Stimulated activated naive B cell treated with anti-CD40 and anti-IgM and Interleukin-4, amounts not matched to agents 10 μg/mL and 1 μg/mL and 100 μg/mL, for 72 hours (primary cell): ENCODE data around the gene RGS2.

Experiments used
- ATAC-seq, 2 donors: fragments of 150-1000 bp; cut with Tn5 transposase; replicated peaks; 2 replicates each; pipeline ENCODE4 v1.10.0; 2021; ENCODE audit warnings: moderate library complexity in 1 of 2
- DNase-seq: peaks from one replicate; pipeline ENCODE4 v3.0.0; 2021
- H3K27ac Mint-ChIP-seq: one replicate; pipeline ENCODE4 v1.8.0; 2022; ENCODE audit warnings: mild to moderate bottlenecking, mixed read lengths
- H3K27me3 Mint-ChIP-seq, 2 donors: one replicate each; pipeline ENCODE4 v1.8.0; 2022; ENCODE audit warnings: mixed read lengths in 2 of 2
- H3K36me3 Mint-ChIP-seq, 2 donors: one replicate each; pipeline ENCODE4 v1.8.0; 2022; ENCODE audit warnings: mixed read lengths in 2 of 2, mild to moderate bottlenecking in 1 of 2
- H3K4me1 Mint-ChIP-seq, 2 donors: one replicate each; pipeline ENCODE4 v1.8.0; 2022; ENCODE audit warnings: mixed read lengths in 2 of 2, mild to moderate bottlenecking in 1 of 2
- H3K4me3 Mint-ChIP-seq, 2 donors: one replicate each; pipeline ENCODE4 v1.8.0; 2022; ENCODE audit warnings: mild to moderate bottlenecking in 2 of 2, mixed read lengths in 2 of 2, moderate library complexity in 1 of 2
- H3K9me3 Mint-ChIP-seq, 2 donors: one replicate each; pipeline ENCODE4 v1.8.0; 2022; ENCODE audit warnings: mixed read lengths in 2 of 2, mild to moderate bottlenecking in 1 of 2

Gene RGS2

GRCh38 chr1:192830595-192831246 lies 21.9 kb downstream of the RGS2 start:
- no peaks in the 10 kb centered on the region for H3K36me3 Mint-ChIP-seq
- H3K4me3 Mint-ChIP-seq = no peak overlapping the region
- no peaks in the 10 kb centered on the region for H3K9me3 Mint-ChIP-seq
- no peak for ATAC-seq
- H3K4me1 Mint-ChIP-seq = peaks cover 0 to 3% of the 10 kb centered on the region in 2 donors
- no peak overlapping the region for H3K27ac Mint-ChIP-seq
- no peak for DNase-seq
- peaks cover 3 to 5% of the 10 kb centered on the region in 2 donors for H3K27me3 Mint-ChIP-seq

DNA sequence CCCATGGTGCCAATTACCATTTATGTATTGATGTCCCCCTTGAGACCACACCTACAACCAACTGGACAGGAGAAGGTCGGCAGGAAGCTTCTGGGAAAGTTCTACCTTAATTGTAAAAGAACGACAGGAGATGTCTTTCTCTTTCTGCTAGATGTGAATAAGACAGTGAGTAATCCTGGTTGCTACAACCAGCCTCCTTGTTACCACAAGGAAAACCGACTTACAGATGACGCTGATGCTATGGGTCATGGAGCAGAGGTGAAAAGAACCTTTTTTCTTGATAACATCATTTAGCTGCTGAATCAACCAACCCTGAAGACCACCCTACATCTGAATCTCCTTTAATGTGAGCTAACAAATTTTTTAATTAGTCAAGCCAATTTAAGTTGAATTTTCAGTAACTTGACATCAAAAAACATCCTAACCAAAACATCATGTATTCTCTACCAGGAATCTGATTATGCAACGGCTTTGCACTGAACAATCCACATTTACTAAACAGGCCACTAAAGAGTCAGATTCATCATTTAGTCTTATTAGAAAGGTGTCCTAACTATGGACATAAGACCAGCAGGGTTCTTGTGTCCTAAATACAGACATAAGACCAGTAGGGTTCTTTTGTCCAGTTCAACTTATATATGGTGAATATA lies 23.0 kb downstream of the RGS2 start:
- DNase-seq (no peak), ATAC-seq (no peak)
- H3K27ac Mint-ChIP-seq = no peak overlapping the region
- no peak overlapping the region for H3K4me3 Mint-ChIP-seq
- H3K9me3 Mint-ChIP-seq = no peaks in the 10 kb centered on the region
- H3K4me1 Mint-ChIP-seq = peaks cover 0 to 3% of the 10 kb centered on the region in 2 donors
- no peaks in the 10 kb centered on the region for H3K36me3 Mint-ChIP-seq
- peaks cover 3 to 5% of the 10 kb centered on the region in 2 donors for H3K27me3 Mint-ChIP-seq

DNA sequence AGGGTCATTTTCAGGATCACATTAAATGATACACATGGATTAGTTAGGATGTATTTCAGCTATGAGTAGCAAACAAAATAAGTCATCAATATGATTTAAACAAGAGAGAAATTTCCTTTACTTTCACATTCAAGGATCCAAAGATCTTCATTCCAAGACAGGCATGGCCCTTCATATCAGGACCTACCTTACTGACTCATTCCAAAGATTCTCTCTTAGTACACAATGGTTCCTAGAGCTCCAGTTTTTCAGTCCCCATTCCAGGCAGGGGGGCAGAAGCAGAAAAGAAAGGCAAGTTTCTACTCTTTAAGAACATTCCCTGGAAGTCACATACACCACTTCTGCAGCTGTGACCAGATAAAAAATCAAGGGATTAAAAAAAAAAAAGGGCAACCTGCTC lies 23.7 kb downstream of the RGS2 start:
- no peak overlapping the region for H3K27ac Mint-ChIP-seq
- DNase-seq (no peak), ATAC-seq (no peak)
- peaks cover 3 to 5% of the 10 kb centered on the region in 2 donors for H3K27me3 Mint-ChIP-seq
- no peaks in the 10 kb centered on the region for H3K9me3 Mint-ChIP-seq
- H3K4me1 Mint-ChIP-seq = peaks cover 0 to 3% of the 10 kb centered on the region in 2 donors
- no peak overlapping the region for H3K4me3 Mint-ChIP-seq
- H3K36me3 Mint-ChIP-seq = no peaks in the 10 kb centered on the region

DNA sequence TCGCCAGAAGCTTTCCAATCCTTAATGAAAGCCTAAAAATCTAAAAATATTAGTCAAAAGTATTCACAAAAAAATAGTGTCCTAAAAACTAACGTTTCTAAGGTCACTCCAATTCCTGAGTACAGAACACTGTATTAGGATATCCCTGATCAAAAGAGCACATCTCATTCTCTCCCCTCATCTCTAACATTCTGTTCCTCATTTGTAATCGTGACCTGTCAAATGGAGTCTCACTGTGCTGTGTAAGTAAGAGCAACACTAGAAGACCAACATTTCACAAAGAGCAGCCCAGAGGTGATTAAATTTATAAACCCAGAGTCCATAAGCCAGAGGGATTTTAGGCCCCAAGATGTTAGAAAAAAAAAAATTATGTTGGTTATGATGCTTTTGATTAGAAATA lies 26.3 kb downstream of the RGS2 start:
- Mint-ChIP-seq H3K4me3 (no peak overlapping the region), H3K9me3 (no peaks in the 10 kb centered on the region), H3K27me3 (peaks cover 5 to 11% of the 10 kb centered on the region in 2 donors), H3K36me3 (no peaks in the 10 kb centered on the region), H3K4me1 (peaks cover 0 to 2% of the 10 kb centered on the region in 2 donors), H3K27ac (no peak overlapping the region)
- no peak for DNase-seq
- ATAC-seq = no peak

DNA sequence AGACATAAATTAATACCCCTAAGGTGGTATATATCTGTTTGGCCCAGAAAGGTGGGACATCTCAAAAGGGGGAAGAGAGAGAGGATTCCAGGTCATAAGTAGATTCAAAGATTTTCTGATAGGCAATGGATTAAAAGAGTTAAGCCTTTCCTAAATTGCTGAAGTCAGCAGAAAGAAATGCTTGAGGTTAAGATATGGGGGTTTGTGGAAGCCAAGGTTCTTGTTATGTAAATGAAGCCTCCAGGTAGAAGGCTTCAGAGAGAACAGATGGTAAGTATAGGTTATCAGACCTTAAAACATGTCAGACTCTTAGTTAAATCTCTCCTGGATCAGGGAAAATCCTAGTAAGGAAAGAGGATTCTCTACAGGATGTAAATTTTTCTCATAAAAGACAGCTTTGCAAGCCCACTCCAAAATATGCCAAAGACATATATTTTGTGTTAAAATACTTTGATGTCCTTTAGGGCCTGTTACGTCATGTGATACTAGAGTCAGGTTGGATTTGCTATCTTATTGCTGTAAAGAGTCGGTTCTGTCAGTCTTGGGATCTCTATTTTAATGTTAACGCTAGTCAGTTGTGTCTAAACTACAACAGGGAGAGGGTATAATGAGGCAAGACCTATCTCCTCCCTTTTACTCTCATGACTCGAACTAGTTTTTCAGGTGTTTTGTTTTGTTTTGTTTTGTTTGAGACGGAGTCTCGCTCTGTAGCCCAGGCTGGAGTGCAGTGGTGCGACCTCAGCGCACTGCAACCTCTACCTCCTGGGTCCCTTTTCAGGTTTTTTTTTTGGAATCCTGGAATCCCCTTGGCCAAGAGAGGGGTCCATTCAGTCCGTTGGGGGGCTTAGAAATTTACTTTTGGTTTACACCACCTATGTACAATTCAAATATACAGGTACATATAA lies 30.6 kb downstream of the RGS2 start:
- DNase-seq = no peak
- no peak overlapping the region for H3K27ac Mint-ChIP-seq
- H3K4me1 Mint-ChIP-seq = no peaks in the 10 kb centered on the region
- no peaks in the 10 kb centered on the region for H3K9me3 Mint-ChIP-seq
- no peaks in the 10 kb centered on the region for H3K36me3 Mint-ChIP-seq
- H3K4me3 Mint-ChIP-seq = no peak overlapping the region
- peaks cover 0 to 20% of the 10 kb centered on the region in 2 donors for H3K27me3 Mint-ChIP-seq
- ATAC-seq = no peak

DNA sequence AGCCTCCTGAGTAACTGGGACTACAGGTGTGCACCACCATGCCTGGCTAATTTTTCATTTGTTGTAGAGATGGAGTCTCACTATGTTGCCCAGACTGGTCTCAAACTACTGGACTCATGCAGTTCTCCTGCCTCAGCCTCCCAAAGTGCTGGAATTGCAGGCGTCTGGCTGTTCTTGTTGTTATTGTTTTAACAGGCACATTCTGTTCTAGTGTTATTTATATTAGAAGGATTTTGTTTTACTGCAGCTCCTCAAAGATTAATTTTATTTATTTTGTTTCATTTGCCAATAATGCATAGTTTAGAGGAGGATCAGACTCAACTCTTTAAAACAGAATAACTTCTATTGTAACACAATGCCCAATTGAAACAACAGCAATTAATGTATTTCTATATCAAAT lies 35.5 kb downstream of the RGS2 start:
- Mint-ChIP-seq H3K9me3 (no peaks in the 10 kb centered on the region), H3K27me3 (peaks cover 0 to 16% of the 10 kb centered on the region in 2 donors), H3K4me1 (no peaks in the 10 kb centered on the region), H3K27ac (no peak overlapping the region), H3K4me3 (no peak overlapping the region), H3K36me3 (no peaks in the 10 kb centered on the region)
- ATAC-seq (no peak), DNase-seq (no peak)

DNA sequence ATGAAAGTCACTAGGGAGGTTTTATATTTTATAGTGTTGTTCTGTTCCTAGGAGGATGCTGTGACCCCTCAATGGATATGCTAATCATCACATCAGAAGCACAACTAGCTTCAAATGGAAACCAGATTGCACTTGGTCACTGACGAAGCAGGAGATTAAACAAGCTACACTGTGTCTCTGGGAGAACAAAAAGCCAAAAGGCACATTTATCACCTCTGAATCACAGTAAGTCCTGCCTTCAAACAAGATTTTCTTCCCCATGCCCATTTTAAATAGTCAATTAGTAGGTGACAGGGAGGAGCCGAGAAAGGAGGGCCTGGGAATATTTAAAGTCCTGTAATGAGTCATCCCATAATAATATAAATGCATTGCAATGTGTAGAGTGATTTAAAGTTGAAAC lies 38.1 kb downstream of the RGS2 start:
- no peaks in the 10 kb centered on the region for H3K4me1 Mint-ChIP-seq
- H3K27me3 Mint-ChIP-seq = peaks cover 4 to 19% of the 10 kb centered on the region in 2 donors
- no peaks in the 10 kb centered on the region for H3K36me3 Mint-ChIP-seq
- no peak overlapping the region for H3K27ac Mint-ChIP-seq
- no peak for DNase-seq
- H3K9me3 Mint-ChIP-seq = no peaks in the 10 kb centered on the region
- no peak overlapping the region for H3K4me3 Mint-ChIP-seq
- no peak for ATAC-seq

DNA sequence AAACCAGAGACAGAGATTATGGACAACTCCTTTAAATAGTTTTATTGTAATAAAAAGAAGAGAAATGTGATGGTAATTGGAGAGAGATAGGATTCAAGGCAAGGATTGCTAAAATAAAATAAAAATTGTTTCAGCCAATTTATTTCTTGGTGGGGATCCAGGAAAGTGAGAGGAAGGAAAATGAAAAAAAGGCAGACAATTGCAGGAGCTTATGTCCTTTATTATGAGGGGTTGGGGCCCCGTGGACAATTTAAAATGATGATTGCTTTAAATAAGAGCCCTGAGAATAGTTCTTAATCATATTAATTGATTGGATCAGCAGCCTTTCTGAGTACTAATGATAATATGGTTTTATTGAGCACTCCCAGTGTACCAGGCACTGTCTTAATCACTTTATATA lies 40.2 kb downstream of the RGS2 start:
- Mint-ChIP-seq H3K36me3 (no peaks in the 10 kb centered on the region), H3K27ac (no peak overlapping the region), H3K27me3 (peaks cover 4 to 13% of the 10 kb centered on the region in 2 donors), H3K9me3 (no peaks in the 10 kb centered on the region), H3K4me1 (no peaks in the 10 kb centered on the region), H3K4me3 (no peak overlapping the region)
- ATAC-seq = no peak
- DNase-seq = no peak

GRCh38 chr1:192849442-192849841 lies 40.6 kb downstream of the RGS2 start:
- no peaks in the 10 kb centered on the region for H3K9me3 Mint-ChIP-seq
- peaks cover 4 to 13% of the 10 kb centered on the region in 2 donors for H3K27me3 Mint-ChIP-seq
- no peaks in the 10 kb centered on the region for H3K4me1 Mint-ChIP-seq
- ATAC-seq (no peak), DNase-seq (no peak)
- H3K4me3 Mint-ChIP-seq = no peak overlapping the region
- no peaks in the 10 kb centered on the region for H3K36me3 Mint-ChIP-seq
- H3K27ac Mint-ChIP-seq = no peak overlapping the region

DNA sequence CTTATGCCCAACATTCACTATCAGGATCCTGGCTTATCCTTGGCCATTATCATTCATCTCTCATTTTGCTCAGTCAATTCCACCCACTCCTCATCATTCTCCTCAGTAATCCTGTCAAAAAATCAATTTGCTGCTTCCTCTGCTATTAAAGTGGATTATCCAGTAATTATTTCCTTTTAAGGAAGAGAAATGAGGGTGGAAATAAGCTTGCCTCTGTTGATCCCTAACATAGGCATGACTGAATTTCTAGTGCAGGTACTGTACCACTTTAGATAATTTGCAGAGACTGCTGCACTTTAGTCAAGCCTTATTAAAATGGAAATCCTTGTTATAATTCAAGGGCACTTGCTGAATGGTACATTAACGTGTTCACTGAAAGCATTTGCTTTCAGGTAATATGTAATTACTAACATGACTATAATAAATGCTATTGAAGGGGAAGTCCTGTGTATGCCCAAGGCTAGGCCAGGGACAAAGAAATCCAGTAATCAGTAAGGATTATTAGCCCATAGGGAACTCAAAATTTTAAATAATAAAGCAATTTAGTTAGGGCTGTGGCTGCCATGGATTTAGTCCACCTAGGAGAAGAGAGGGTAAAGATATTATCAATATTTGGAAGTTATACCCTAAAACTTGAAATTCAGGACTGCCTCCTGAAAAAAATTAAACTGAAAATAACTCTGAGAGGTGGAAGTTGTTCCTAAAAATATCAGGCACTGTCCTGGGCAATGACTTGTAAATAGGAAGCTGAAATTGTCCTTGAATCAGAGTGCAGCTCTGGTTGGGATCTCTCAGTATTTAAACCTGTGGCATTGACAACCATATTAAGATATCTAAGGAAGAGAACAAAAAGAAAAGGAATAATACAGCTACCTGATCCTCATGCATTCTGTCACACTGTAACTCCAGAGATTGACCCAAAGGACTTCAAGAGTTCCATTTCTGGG lies 43.4 kb downstream of the RGS2 start:
- Mint-ChIP-seq H3K4me1 (no peaks in the 10 kb centered on the region), H3K27me3 (peaks cover 4 to 13% of the 10 kb centered on the region in 2 donors), H3K36me3 (no peaks in the 10 kb centered on the region), H3K27ac (no peak overlapping the region), H3K9me3 (no peaks in the 10 kb centered on the region), H3K4me3 (no peak overlapping the region)
- DNase-seq (no peak), ATAC-seq (no peak)

- peak in 1 of 2 donors; percentile 56 for ATAC-seq
- Mint-ChIP-seq H3K4me3 (no peak overlapping the region), H3K27me3 (no peaks in the 10 kb centered on the region), H3K9me3 (no peaks in the 10 kb centered on the region), H3K4me1 (peaks cover 0 to 10% of the 10 kb centered on the region in 2 donors), H3K36me3 (no peaks in the 10 kb centered on the region), H3K27ac (no peak overlapping the region)
- no peak for DNase-seq
Observed at GRCh38 chr1:192858456-192858855, 49.6 kb downstream of the RGS2 start.

- Mint-ChIP-seq H3K27me3 (no peaks in the 10 kb centered on the region), H3K4me3 (no peak overlapping the region), H3K4me1 (peaks cover 0 to 10% of the 10 kb centered on the region in 2 donors), H3K27ac (no peak overlapping the region), H3K36me3 (no peaks in the 10 kb centered on the region), H3K9me3 (no peaks in the 10 kb centered on the region)
- DNase-seq = no peak
- no peak for ATAC-seq
Observed at GRCh38 chr1:192859808-192860207, 51.0 kb downstream of the RGS2 start.

DNA sequence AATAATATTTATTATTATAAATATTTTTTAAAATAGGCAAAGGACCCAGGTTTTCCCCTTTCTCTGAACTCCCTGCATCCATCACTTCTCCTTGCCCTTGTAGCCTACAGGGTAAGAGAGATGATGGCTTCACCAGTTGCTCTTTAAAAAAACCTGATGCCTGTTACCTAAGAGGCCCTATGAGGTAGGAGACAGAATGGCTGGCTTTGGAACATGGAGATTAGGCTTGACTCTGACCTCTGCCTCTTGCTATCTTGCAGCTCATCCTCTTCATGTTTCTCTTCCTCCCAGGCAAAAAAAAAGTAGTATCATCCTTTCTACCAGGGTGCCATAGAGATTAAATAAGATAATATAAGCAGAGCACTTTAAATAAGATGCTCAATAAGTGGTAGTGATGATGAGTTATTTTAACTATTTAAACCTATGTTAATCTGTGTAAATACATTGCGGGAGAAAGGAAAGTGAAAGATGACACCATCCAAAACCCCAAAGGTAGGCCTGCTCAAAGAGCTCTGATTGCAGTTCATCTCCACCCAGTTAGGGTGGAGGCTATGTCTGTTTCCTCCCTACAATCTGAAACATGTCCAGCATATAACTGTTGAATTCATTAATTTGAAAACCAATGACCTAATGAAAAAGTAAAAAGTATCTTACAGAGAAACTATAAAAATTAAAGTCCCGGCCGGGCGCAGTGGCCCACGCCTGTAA lies 51.8 kb downstream of the RGS2 start:
- Mint-ChIP-seq H3K27me3 (no peaks in the 10 kb centered on the region), H3K9me3 (no peaks in the 10 kb centered on the region), H3K36me3 (no peaks in the 10 kb centered on the region), H3K27ac (no peak overlapping the region), H3K4me3 (no peak overlapping the region), H3K4me1 (peaks cover 0 to 10% of the 10 kb centered on the region in 2 donors)
- ATAC-seq (no peak), DNase-seq (no peak)
